H1 (cell line): Measurements from ENCODE around the gene MRPL32.

Source experiments
- CTCF ChIP-seq, 3 experiments: IDR thresholded peaks; 1 replicate in 2 of 3; 2 replicates in 1 of 3; pipeline versions ENCODE4 v1.5.1 to v1.6.1; 2011; ENCODE audit warnings: low read length in 3 of 3, mild to moderate bottlenecking in 3 of 3, inconsistent platforms in 2 of 3, low read depth in 1 of 3, moderate library complexity in 1 of 3; ENCODE audit not compliant: insufficient read depth in 1 of 3; ENCODE audit errors: control extremely low read depth in 1 of 3
- GABPA ChIP-seq: IDR thresholded peaks from 2 replicates; pipeline ENCODE4 v1.6.1; 2011; ENCODE audit warnings: mild to moderate bottlenecking, low read length, moderate library complexity, borderline replicate concordance; ENCODE audit not compliant: insufficient read depth
- SP2 ChIP-seq: IDR thresholded peaks from 2 replicates; pipeline ENCODE4 v1.6.1; 2012; ENCODE audit warnings: mild to moderate bottlenecking, low read length, inconsistent platforms
- SRF ChIP-seq: IDR thresholded peaks from 2 replicates; pipeline ENCODE4 v1.6.1; 2011; ENCODE audit warnings: mild to moderate bottlenecking, low read depth, low read length, moderate library complexity
- USF2 ChIP-seq: IDR thresholded peaks from 2 replicates; pipeline ENCODE4 v1.6.1; 2011; ENCODE audit warnings: low read length, improper control_type of control experiment

DNA sequence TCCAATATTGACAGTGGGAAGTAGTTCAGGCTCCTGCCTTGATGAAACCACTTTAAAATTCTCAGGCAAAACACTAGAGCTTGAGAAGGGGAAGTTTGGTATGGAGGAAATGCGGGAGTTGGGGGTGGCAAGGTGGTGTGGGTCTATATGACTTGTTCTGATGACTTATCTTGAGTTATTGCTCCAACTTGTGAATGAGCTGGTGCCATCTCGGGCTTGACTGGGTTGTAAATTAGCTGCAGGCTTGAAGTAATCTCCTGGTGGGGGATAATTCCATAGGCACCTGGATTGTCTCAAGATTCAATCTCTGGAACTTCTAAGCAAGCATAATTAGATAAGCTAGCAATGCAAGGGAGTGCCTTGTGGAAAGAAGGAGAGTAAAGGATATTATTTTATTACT is 29.0 kb downstream of the MRPL32 start:
- TF ChIP-seq CTCF (IDR thresholded peaks at IDR 0.05; ENCODE audit: control extremely low read depth in 1 of 3, insufficient read depth in 1 of 3, low read depth in 1 of 3, low read length in 3 of 3), result no peak
- no peak for TF ChIP-seq SP2
- no peak for TF ChIP-seq SRF
- TF ChIP-seq USF2, result no peak
- no peak for TF ChIP-seq GABPA
